ENCODE results near the gene USP15. TPM values are rescaled to one million over a fixed set of nuclear protein-coding genes. Genes with fewer than 3 reads are reported as not detected.

Gene USP15
- total and polyA plus RNA-seq, 2 of the 8 experiments (the other 6 are each of a cell fraction or from before 2014, with no cell fraction given): 12.7 to 38.6 TPM

- ChIA-PET POLR2A (ENCODE audit: partially characterized antibody) (interaction anchor here (1.7 kb wide), 1 partner anchor 9 kb away, joined by 9 read pairs; the partner anchor contains the start of gene USP15), CTCF (ENCODE audit: partially characterized antibody) (interaction anchor here (1.9 kb wide), 1 partner anchor 41 kb away, joined by 4 read pairs; no protein-coding TSS in a partner anchor)
- no peaks in the 10 kb centered on the region for H3K36me3 ChIP-seq (ENCODE audit: control insufficient read depth in 2 of 4, insufficient read depth in 4 of 4, low read length in 3 of 4)
- no peaks in the 10 kb centered on the region for H3K79me1 ChIP-seq (ENCODE audit: low read depth, low read length)
- no peaks in the 10 kb centered on the region for H3K27me3 ChIP-seq (replicated peaks in 1 of 4; ENCODE audit: control insufficient read depth in 3 of 4, extremely low read depth in 1 of 4, insufficient read depth in 3 of 4, low read length in 3 of 4)
- H3K23ac ChIP-seq (ENCODE audit: insufficient read length): no peak overlapping the region
- H2BK15ac ChIP-seq (ENCODE audit: low read length): no peak overlapping the region
- no peak overlapping the region for H4K8ac ChIP-seq (ENCODE audit: extremely low read depth, insufficient read depth, low read length)
- H3K27ac ChIP-seq (ENCODE audit: low read depth, low read length): no peak overlapping the region
- no peak overlapping the region for H2AFZ ChIP-seq (ENCODE audit: low read length)
- H2BK5ac ChIP-seq (ENCODE audit: low read depth, low read length): no peak overlapping the region
- no peaks in the 10 kb centered on the region for H3K79me2 ChIP-seq (ENCODE audit: control insufficient read depth in 1 of 2, insufficient read depth in 2 of 2, low read length in 2 of 2)
- no peaks in the 10 kb centered on the region for H4K20me1 ChIP-seq (replicated peaks in 1 of 2; ENCODE audit: control insufficient read depth in 1 of 2, insufficient read depth in 2 of 2, low read length in 2 of 2)
- no peak overlapping the region for H3K4me3 ChIP-seq (ENCODE audit: extremely low read depth in 1 of 4, insufficient read depth in 2 of 4, low read depth in 3 of 4, low read length in 4 of 4)
- H2BK12ac ChIP-seq (ENCODE audit: low read depth, low read length): no peak overlapping the region
- H2BK20ac ChIP-seq (ENCODE audit: low read length): no peak overlapping the region
- no peak overlapping the region for H3K56ac ChIP-seq (replicated peaks; ENCODE audit: insufficient read length, low read depth, low read length)
- H3K18ac ChIP-seq (ENCODE audit: extremely low read depth, low read length): no peak overlapping the region
- no peak overlapping the region for H3K9ac ChIP-seq (replicated peaks in 1 of 4; ENCODE audit: extremely low read depth in 1 of 4, low read depth in 3 of 4, low read length in 3 of 4)
- H3K4me2 ChIP-seq (ENCODE audit: insufficient read depth in 1 of 2, low read depth in 2 of 2, low read length in 2 of 2): no peak overlapping the region
- TF ChIP-seq FOSL1 (IDR thresholded peaks at IDR 0.05; ENCODE audit: insufficient read depth, low read depth, low read length) (no peak), SAP30 (IDR thresholded peaks at IDR 0.05; ENCODE audit: insufficient read depth, insufficient replicate concordance, low read length) (no peak), NANOG (IDR thresholded peaks at IDR 0.05; ENCODE audit: insufficient read depth, low read depth, low read length, poor library complexity, severe bottlenecking) (no peak), BCL11A (IDR thresholded peaks at IDR 0.05; ENCODE audit: low read depth in 2 of 2, low read length in 2 of 2) (no peak), YY1 (IDR thresholded peaks at IDR 0.05; ENCODE audit: low read depth, low read length) (no peak), CREB1 (IDR thresholded peaks at IDR 0.05) (no peak), EP300 (IDR thresholded peaks at IDR 0.05; ENCODE audit: borderline replicate concordance in 1 of 2, low read depth in 2 of 2, low read length in 2 of 2) (no peak), TAF1 (IDR thresholded peaks at IDR 0.05; ENCODE audit: low read depth, low read length) (no peak), SIX5 (IDR thresholded peaks at IDR 0.05; ENCODE audit: low read depth, low read length) (no peak), POU5F1 (IDR thresholded peaks at IDR 0.05; ENCODE audit: low read depth, low read length) (no peak)
- TF ChIP-seq, protein P1, sequence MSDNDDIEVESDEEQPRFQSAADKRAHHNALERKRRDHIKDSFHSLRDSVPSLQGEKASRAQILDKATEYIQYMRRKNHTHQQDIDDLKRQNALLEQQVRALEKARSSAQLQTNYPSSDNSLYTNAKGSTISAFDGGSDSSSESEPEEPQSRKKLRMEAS (IDR thresholded peaks at IDR 0.05): no peak
- DNase-seq (ENCODE audit: low read depth in 1 of 2, low spot score in 2 of 2): no peak
- H4K5ac ChIP-seq (ENCODE audit: insufficient read length, low read depth, low read length): no peak overlapping the region
- H2BK120ac ChIP-seq (replicated peaks; ENCODE audit: low read depth, low read length): no peak overlapping the region
- no peak overlapping the region for H2AK5ac ChIP-seq (ENCODE audit: low read depth, low read length)
- H3K14ac ChIP-seq (ENCODE audit: insufficient read length): no peak overlapping the region
- H3K4ac ChIP-seq (replicated peaks; ENCODE audit: insufficient read length, low read depth, low read length): no peak overlapping the region
- H3K9me3 ChIP-seq (ENCODE audit: insufficient read depth in 2 of 2, low read depth in 1 of 2, low read length in 1 of 2): no peaks in the 10 kb centered on the region
- no peaks in the 10 kb centered on the region for H3K23me2 ChIP-seq (ENCODE audit: low read depth, low read length)
- WGBS, 2 experiments (ENCODE audit: extremely low coverage in 1 of 2, insufficient coverage in 1 of 2, insufficient read length in 1 of 2, insufficient replicate concordance in 2 of 2, low coverage in 1 of 2, low lambda C conversion rate in 2 of 2, missing lambda C conversion rate in 1 of 2): 75% methylated on average over 3 of the region's 3 CpGs; no CpG with 5 or more reads in 1 of the 2 experiments
- peaks cover 0 to 4% (median 1%) of the 10 kb centered on the region in 4 experiments; a peak in 1 of 7 replicates for H3K4me1 ChIP-seq (replicated peaks in 1 of 4; ENCODE audit: control insufficient read depth in 3 of 4, insufficient read depth in 4 of 4, low read length in 3 of 4)
- H4K91ac ChIP-seq (replicated peaks; ENCODE audit: insufficient read length, low read length): no peak overlapping the region
- FAIRE-seq: no peak
Measured at GRCh38 chr12:62250671-62251608, 9.3 kb upstream of the USP15 start.

Data from H1 (cell line).